Astrocyte of the hippocampus (primary cell): ENCODE data around the gene PIGU.

ENCODE experiments used
- DNase-seq: peaks from one replicate; pipeline ENCODE4 v3.0.0; 2011; ENCODE audit warnings: low read depth, low spot score

PIGU gene

GRCh38 chr20:34579191-34579978, 97.5 kb downstream of the PIGU start:
- DNase-seq, result peak; percentile 92

GRCh38 chr20:34578521-34578920, 98.4 kb downstream of the PIGU start:
- DNase-seq, result no peak

GRCh38 chr20:34578025-34578424, 98.9 kb downstream of the PIGU start:
- DNase-seq, result no peak

- no peak for DNase-seq
These were observed 99.8 kb downstream of the PIGU start for GRCh38 chr20:34577061-34577460.

GRCh38 chr20:34575756-34576155, 101.1 kb downstream of the PIGU start:
- no peak for DNase-seq

GRCh38 chr20:34575271-34575670, 101.6 kb downstream of the PIGU start:
- DNase-seq, result no peak

GRCh38 chr20:34574861-34575260, 102.0 kb downstream of the PIGU start:
- no peak for DNase-seq

- DNase-seq, result no peak
These were observed 102.5 kb downstream of the PIGU start for GRCh38 chr20:34574426-34574825.

- no peak for DNase-seq
These were observed 103.2 kb downstream of the PIGU start for GRCh38 chr20:34573541-34574300.

- DNase-seq, result no peak
These were observed 105.1 kb downstream of the PIGU start for GRCh38 chr20:34571753-34572152.

- DNase-seq, result peak; percentile 39
These were observed 106.0 kb downstream of the PIGU start for GRCh38 chr20:34570859-34571306.

GRCh38 chr20:34569598-34569997, 107.3 kb downstream of the PIGU start:
- DNase-seq, result no peak

- no peak for DNase-seq
These were observed 108.7 kb downstream of the PIGU start for GRCh38 chr20:34567892-34568865.

GRCh38 chr20:34566978-34567891, 109.7 kb downstream of the PIGU start:
- DNase-seq, result no peak

GRCh38 chr20:34564833-34565232, 112.1 kb downstream of the PIGU start:
- DNase-seq, result no peak

GRCh38 chr20:34562641-34563040, 114.3 kb downstream of the PIGU start:
- peak; percentile 50 for DNase-seq

- DNase-seq, result no peak
These were observed 115.2 kb downstream of the PIGU start for GRCh38 chr20:34561661-34562060.

- DNase-seq, result no peak
These were observed 116.3 kb downstream of the PIGU start for GRCh38 chr20:34560614-34561013.

- no peak for DNase-seq
These were observed 116.8 kb downstream of the PIGU start for GRCh38 chr20:34560141-34560523.

GRCh38 chr20:34559311-34560140, 117.4 kb downstream of the PIGU start:
- no peak for DNase-seq
